Mesenchymal stem cell (in vitro differentiated cells and primary cell): ENCODE results near the gene SARS2.

Experiments
- DNase-seq: peaks from one replicate; pipeline ENCODE4 v3.0.0-alpha.2; 2013
- H2AFZ ChIP-seq: one replicate; pipeline ENCODE4 v1.6.1; 2013; ENCODE audit warnings: low read depth, mild to moderate bottlenecking, control low read depth, inconsistent platforms, low read length, moderate library complexity
- H2AK5ac ChIP-seq: 2 replicates; pipeline ENCODE4 v1.6.1; 2013; ENCODE audit warnings: low read length, moderate library complexity, mild to moderate bottlenecking, inconsistent platforms; ENCODE audit not compliant: severe bottlenecking
- H2BK120ac ChIP-seq: one replicate; pipeline ENCODE4 v1.6.1; 2013; ENCODE audit warnings: low read depth, mild to moderate bottlenecking, inconsistent platforms, low read length, moderate library complexity
- H2BK12ac ChIP-seq, 2 experiments: one replicate each; pipeline ENCODE4 v1.6.1; 2013; ENCODE audit warnings: inconsistent platforms in 2 of 2, low read length in 2 of 2, mild to moderate bottlenecking in 2 of 2, moderate library complexity in 2 of 2, control low read depth in 1 of 2
- H2BK15ac ChIP-seq: one replicate; pipeline ENCODE4 v1.6.1; 2013; ENCODE audit warnings: mild to moderate bottlenecking, low read depth, inconsistent platforms; ENCODE audit not compliant: poor library complexity, severe bottlenecking
- H2BK5ac ChIP-seq: 2 replicates; pipeline ENCODE4 v1.6.1; 2013; ENCODE audit warnings: low read depth, mild to moderate bottlenecking, low read length, control low read depth, inconsistent platforms; ENCODE audit not compliant: poor library complexity, severe bottlenecking
- H3K14ac ChIP-seq, 2 experiments: one replicate each; pipeline ENCODE4 v1.6.1; 2013; ENCODE audit warnings: inconsistent platforms in 2 of 2, low read length in 2 of 2, control low read depth in 1 of 2, mild to moderate bottlenecking in 1 of 2, moderate library complexity in 1 of 2
- H3K18ac ChIP-seq, 2 experiments: one replicate each; pipeline ENCODE4 v1.6.1; 2013; ENCODE audit warnings: inconsistent platforms in 2 of 2, low read length in 2 of 2, control low read depth in 1 of 2, low read depth in 1 of 2, mild to moderate bottlenecking in 1 of 2
- H3K23ac ChIP-seq, 2 experiments: one replicate each; pipeline ENCODE4 v1.6.1; 2013; ENCODE audit warnings: inconsistent platforms in 2 of 2, low read length in 2 of 2, mild to moderate bottlenecking in 2 of 2, moderate library complexity in 2 of 2, control low read depth in 1 of 2
- H3K27ac ChIP-seq: 2 replicates; pipeline ENCODE4 v1.5.1; 2013; ENCODE audit warnings: mild to moderate bottlenecking, moderate library complexity, low read length, control low read depth, inconsistent platforms; ENCODE audit not compliant: poor library complexity, severe bottlenecking
- H3K27me3 ChIP-seq, 2 experiments: 2 replicates each; pipeline versions ENCODE4 v1.6.1 to v1.7.0; 2013; ENCODE audit warnings: low read length in 2 of 2, mild to moderate bottlenecking in 2 of 2, moderate library complexity in 2 of 2, control low read depth in 1 of 2, inconsistent platforms in 1 of 2; ENCODE audit not compliant: control insufficient read depth in 1 of 2, insufficient read depth in 1 of 2
- H3K36me3 ChIP-seq, 2 experiments: 2 replicates each; pipeline versions ENCODE4 v1.6.1 to v1.7.0; 2013; ENCODE audit warnings: low read length in 2 of 2, control low read depth in 1 of 2, inconsistent platforms in 1 of 2, low read depth in 1 of 2, mild to moderate bottlenecking in 1 of 2; ENCODE audit not compliant: insufficient read depth in 2 of 2, control insufficient read depth in 1 of 2
- H3K4ac ChIP-seq, 2 experiments: one replicate each; pipeline ENCODE4 v1.6.1; 2013; ENCODE audit warnings: inconsistent platforms in 2 of 2, low read length in 2 of 2, mild to moderate bottlenecking in 2 of 2, moderate library complexity in 2 of 2, control low read depth in 1 of 2, low read depth in 1 of 2
- H3K4me1 ChIP-seq: 2 replicates; pipeline ENCODE4 v1.6.1; 2013; ENCODE audit warnings: low read depth, low read length, control low read depth; ENCODE audit not compliant: control insufficient read depth, insufficient read depth
- H3K4me2 ChIP-seq: 2 replicates; pipeline ENCODE4 v1.6.1; 2013; ENCODE audit warnings: low read length, mild to moderate bottlenecking, inconsistent platforms; ENCODE audit not compliant: poor library complexity, severe bottlenecking
- H3K4me3 ChIP-seq, 2 experiments: 2 replicates each; pipeline versions ENCODE4 v1.5.1 to v1.7.0; 2013; ENCODE audit warnings: low read length in 2 of 2, mild to moderate bottlenecking in 2 of 2, control low read depth in 1 of 2, low read depth in 1 of 2; ENCODE audit not compliant: insufficient read depth in 1 of 2
- H3K79me1 ChIP-seq: replicated peaks from 2 replicates; pipeline ENCODE4 v1.6.1; 2013; ENCODE audit warnings: mild to moderate bottlenecking, control low read depth, low read length, inconsistent platforms; ENCODE audit not compliant: poor library complexity, severe bottlenecking
- H3K9ac ChIP-seq: 2 replicates; pipeline ENCODE4 v1.7.0; 2013; ENCODE audit warnings: mild to moderate bottlenecking, low read length, moderate library complexity
- H3K9me3 ChIP-seq: 2 replicates; pipeline ENCODE4 v1.7.0; 2013; ENCODE audit warnings: mild to moderate bottlenecking, low read length; ENCODE audit not compliant: control insufficient read depth
- H4K8ac ChIP-seq: one replicate; pipeline ENCODE4 v1.6.1; 2013; ENCODE audit warnings: inconsistent platforms, mild to moderate bottlenecking, low read length, moderate library complexity
- H4K91ac ChIP-seq: one replicate; pipeline ENCODE4 v1.6.1; 2013; ENCODE audit warnings: mild to moderate bottlenecking, low read length, inconsistent platforms
- WGBS: methylation state at CpG from one replicate; pipeline ENCODE4 v1.1.7; 2013; ENCODE audit warnings: mixed read lengths; 5-methylcytosine and 5-hydroxymethylcytosine counted together

SARS2 gene

GRCh38 chr19:38964738-38965137, 34.2 kb upstream of the SARS2 start:
- H2BK15ac ChIP-seq = no peak overlapping the region
- no peak overlapping the region for H4K91ac ChIP-seq
- peaks cover 10 to 15% of the 10 kb centered on the region in 2 experiments for H3K36me3 ChIP-seq
- no peak overlapping the region for H2AK5ac ChIP-seq
- H3K4ac ChIP-seq = no peak overlapping the region
- H3K18ac ChIP-seq = no peak overlapping the region
- H3K9ac ChIP-seq = no peak overlapping the region
- H4K8ac ChIP-seq = no peak overlapping the region
- no peak for DNase-seq
- H3K9me3 ChIP-seq = no peaks in the 10 kb centered on the region
- H2BK120ac ChIP-seq = no peak overlapping the region
- H3K14ac ChIP-seq = no peak overlapping the region
- peaks cover 20% of the 10 kb centered on the region for H3K79me1 ChIP-seq
- H3K27ac ChIP-seq = no peak overlapping the region
- H3K27me3 ChIP-seq = no peaks in the 10 kb centered on the region
- 85% methylated on average over 1 of the region's 2 CpGs for WGBS
- no peak overlapping the region for H2BK12ac ChIP-seq
- H2BK5ac ChIP-seq = no peak overlapping the region
- H3K4me1 ChIP-seq = peaks cover 3% of the 10 kb centered on the region
- no peak overlapping the region for H3K23ac ChIP-seq
- no peak overlapping the region for H3K4me2 ChIP-seq
- H2AFZ ChIP-seq = no peak overlapping the region
- no peak overlapping the region for H3K4me3 ChIP-seq

DNA sequence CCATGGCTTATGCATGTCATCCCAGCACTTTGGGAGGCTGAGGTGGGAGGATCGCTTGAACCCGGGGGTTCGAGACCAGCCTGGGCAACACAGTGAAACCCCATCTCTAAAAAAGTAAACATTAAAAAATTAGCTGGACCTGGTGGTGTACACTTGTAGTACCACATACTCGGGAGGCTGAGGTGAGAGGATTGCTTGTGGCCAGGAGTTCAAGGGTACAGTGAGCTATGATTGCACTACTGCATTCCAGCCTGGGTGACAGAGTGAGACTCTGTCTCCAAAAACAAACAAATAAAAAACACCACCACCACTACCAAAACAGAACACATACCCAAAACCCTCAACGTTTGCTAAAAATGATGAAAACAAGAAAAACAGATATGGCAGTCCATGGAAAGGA, 29.1 kb upstream of the SARS2 start:
- Histone ChIP-seq H3K4me1 (peaks cover 7% of the 10 kb centered on the region), H2AFZ (no peak overlapping the region), H3K18ac (no peak overlapping the region), H2BK15ac (no peak overlapping the region), H3K27ac (no peak overlapping the region), H2BK120ac (no peak overlapping the region), H2BK12ac (no peak overlapping the region), H3K4me3 (no peak overlapping the region), H2AK5ac (no peak overlapping the region), H3K4ac (no peak overlapping the region), H4K8ac (no peak overlapping the region), H3K9ac (no peak overlapping the region), H4K91ac (no peak overlapping the region), H3K9me3 (no peaks in the 10 kb centered on the region), H3K14ac (no peak overlapping the region), H3K27me3 (no peaks in the 10 kb centered on the region), H3K23ac (no peak overlapping the region), H3K4me2 (peak overlapping the region; percentile 13), H3K79me1 (peaks cover 18% of the 10 kb centered on the region), H2BK5ac (no peak overlapping the region), H3K36me3 (peaks cover 2 to 4% of the 10 kb centered on the region in 2 experiments)
- 84% methylated on average over 3 of the region's 5 CpGs for WGBS
- DNase-seq = no peak

GRCh38 chr19:38958301-38958700, 27.7 kb upstream of the SARS2 start:
- Histone ChIP-seq H3K27ac (no peak overlapping the region), H3K4me2 (no peak overlapping the region), H2BK12ac (no peak overlapping the region), H3K9me3 (no peaks in the 10 kb centered on the region), H3K4me1 (peaks cover 14% of the 10 kb centered on the region), H4K8ac (no peak overlapping the region), H2BK120ac (no peak overlapping the region), H2AK5ac (peak overlapping the region; percentile 69), H2BK5ac (no peak overlapping the region), H3K23ac (peak overlapping the region in 1 of 2 experiments; percentile 69), H2BK15ac (no peak overlapping the region), H3K79me1 (peaks cover 13% of the 10 kb centered on the region), H3K18ac (no peak overlapping the region), H3K4me3 (no peak overlapping the region), H3K14ac (no peak overlapping the region), H4K91ac (no peak overlapping the region), H3K36me3 (no peaks in the 10 kb centered on the region), H3K9ac (no peak overlapping the region), H3K27me3 (no peaks in the 10 kb centered on the region), H3K4ac (no peak overlapping the region), H2AFZ (no peak overlapping the region)
- 94% methylated on average over 2 of the region's 2 CpGs for WGBS
- DNase-seq = no peak

DNA sequence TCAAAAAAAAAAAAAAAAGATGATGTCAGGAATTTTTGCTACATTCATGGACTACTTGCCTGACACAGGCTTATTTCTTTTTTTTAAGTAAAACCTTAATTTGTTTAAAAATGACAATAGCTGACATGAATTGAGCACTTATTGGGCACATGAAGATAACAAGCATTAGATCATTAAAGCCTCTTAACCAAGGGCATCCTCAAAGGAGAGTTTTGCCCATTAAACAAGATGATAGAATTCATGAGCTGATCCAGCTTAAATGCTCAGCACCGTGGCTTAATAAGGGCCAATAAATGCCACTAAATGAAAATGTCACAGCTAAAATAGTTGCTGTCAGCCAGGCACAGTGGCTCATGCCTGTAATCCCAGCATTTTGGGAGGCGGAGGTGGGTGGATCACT, 25.7 kb upstream of the SARS2 start:
- Histone ChIP-seq H4K91ac (no peak overlapping the region), H2BK5ac (no peak overlapping the region), H3K79me1 (peaks cover 9% of the 10 kb centered on the region), H3K9me3 (no peaks in the 10 kb centered on the region), H3K14ac (no peak overlapping the region), H3K36me3 (peaks cover 0 to 2% of the 10 kb centered on the region in 2 experiments), H3K23ac (no peak overlapping the region), H2BK120ac (no peak overlapping the region), H2AFZ (no peak overlapping the region), H3K18ac (no peak overlapping the region), H3K4me2 (no peak overlapping the region), H3K27me3 (no peaks in the 10 kb centered on the region), H3K4me1 (peaks cover 23% of the 10 kb centered on the region), H3K9ac (no peak overlapping the region), H2BK15ac (no peak overlapping the region), H3K4ac (no peak overlapping the region), H4K8ac (no peak overlapping the region), H2AK5ac (no peak overlapping the region), H2BK12ac (no peak overlapping the region), H3K27ac (peak overlapping the region; percentile 53), H3K4me3 (no peak overlapping the region)
- 100% methylated on average over 2 of the region's 2 CpGs for WGBS
- no peak for DNase-seq
